CD8-positive, alpha-beta memory T cell (primary cell): Measurements from ENCODE around the gene TMCO2. TPM values are rescaled to one million over a fixed set of nuclear protein-coding genes. Genes with fewer than 3 reads are reported as not detected.
A peak's percentile ranks its signal among the peaks of the same experiment; 100 is the strongest.

Source experiments
- CTCF ChIA-PET: fragments of 350-600 bp; sonication (Branson Sonifier 250); formaldehyde crosslinking; loops from one replicate; lab custom pipeline; 2021; ENCODE audit warnings: antibody characterized with exemption; lab: Charles Lee
- POLR2A ChIA-PET: fragments of 350-600 bp; sonication (Branson Sonifier 250); formaldehyde crosslinking; loops from one replicate; lab custom pipeline; 2021; ENCODE audit warnings: antibody characterized with exemption; lab: Charles Lee
- DNase-seq, 5 donors: peaks; one replicate each; pipeline versions ENCODE4 v3.0.0 to v3.0.0-alpha.2; 2020 to 2022; ENCODE audit warnings: mixed read lengths in 1 of 5
- H3K27ac ChIP-seq: one replicate; pipeline ENCODE4 v1.7.0; 2013; ENCODE audit warnings: low read depth, mild to moderate bottlenecking, low read length, moderate library complexity
- H3K27me3 ChIP-seq: 2 replicates; pipeline ENCODE4 v1.7.0; 2013; ENCODE audit warnings: low read length, mild to moderate bottlenecking; ENCODE audit not compliant: insufficient read depth, poor library complexity, severe bottlenecking
- H3K36me3 ChIP-seq: 2 replicates; pipeline ENCODE4 v1.7.0; 2013; ENCODE audit warnings: mild to moderate bottlenecking, low read length, moderate library complexity; ENCODE audit not compliant: insufficient read depth
- H3K4me1 ChIP-seq: 2 replicates; pipeline ENCODE4 v1.7.0; 2013; ENCODE audit warnings: mild to moderate bottlenecking, low read length, moderate library complexity; ENCODE audit not compliant: insufficient read depth
- H3K4me3 ChIP-seq: 2 replicates; pipeline ENCODE4 v1.7.0; 2013; ENCODE audit warnings: mild to moderate bottlenecking, low read length
- H3K9me3 ChIP-seq: 2 replicates; pipeline ENCODE4 v1.7.0; 2013; ENCODE audit warnings: mild to moderate bottlenecking, low read length
- H3K27ac Mint-ChIP-seq, 8 donors: one replicate each; pipeline ENCODE4 v1.8.0; 2020 to 2021; ENCODE audit warnings: mixed read lengths in 8 of 8, mild to moderate bottlenecking in 6 of 8, inconsistent platforms in 3 of 8, moderate library complexity in 3 of 8
- H3K27me3 Mint-ChIP-seq, 2 donors: one replicate each; pipeline ENCODE4 v1.8.0; 2020 to 2021; ENCODE audit warnings: mixed read lengths in 2 of 2, mild to moderate bottlenecking in 1 of 2, moderate library complexity in 1 of 2
- H3K36me3 Mint-ChIP-seq, 3 donors: one replicate each; pipeline ENCODE4 v1.8.0; 2020 to 2021; ENCODE audit warnings: mixed read lengths in 3 of 3, inconsistent platforms in 1 of 3, mild to moderate bottlenecking in 1 of 3
- H3K4me1 Mint-ChIP-seq, 3 donors: one replicate each; pipeline ENCODE4 v1.8.0; 2020 to 2021; ENCODE audit warnings: mixed read lengths in 3 of 3, inconsistent platforms in 1 of 3, mild to moderate bottlenecking in 1 of 3
- H3K4me3 Mint-ChIP-seq, 7 donors: one replicate each; pipeline ENCODE4 v1.8.0; 2020 to 2021; ENCODE audit warnings: mixed read lengths in 7 of 7, mild to moderate bottlenecking in 6 of 7, moderate library complexity in 4 of 7, inconsistent platforms in 2 of 7
- H3K9me3 Mint-ChIP-seq, 5 donors: one replicate each; pipeline ENCODE4 v1.8.0; 2020 to 2022; ENCODE audit warnings: mixed read lengths in 5 of 5, mild to moderate bottlenecking in 3 of 5, moderate library complexity in 2 of 5, inconsistent platforms in 1 of 5
- polyA plus RNA-seq: library from polyadenylated mRNA; unstranded; fragments of 300-500 nt; fragmentation: Illumina TruSeq; gene quantifications from one replicate; pipeline ENCODE4 v1.2.3, GENCODE V29; 2021
- total RNA-seq, 2 experiments: library from RNA; stranded (reverse); gene quantifications; one replicate each; pipeline ENCODE4 v1.2.3, GENCODE V29; 2021

Gene TMCO2
- total and polyA plus RNA-seq, 3 experiments from 2014 or later: not detected

DNA sequence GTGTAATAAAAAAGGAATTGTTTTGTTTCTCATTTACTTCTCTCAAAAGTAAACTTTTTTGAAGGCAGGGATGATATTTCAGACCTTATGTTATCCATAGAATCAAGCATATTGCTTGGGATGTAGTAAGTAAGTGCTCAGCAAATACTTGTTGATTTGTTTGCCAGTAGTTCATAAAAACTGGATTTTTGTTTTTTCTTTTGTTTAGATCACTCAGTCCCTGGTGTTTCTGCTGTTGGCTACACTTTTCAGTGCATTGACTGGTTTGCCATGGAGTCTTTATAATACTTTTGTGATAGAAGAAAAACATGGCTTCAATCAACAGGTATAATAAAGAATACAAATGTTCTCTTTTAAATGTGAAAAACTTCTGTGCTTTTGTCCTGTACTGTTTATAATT is 20.5 kb downstream of the TMCO2 start:
- DNase-seq: no peak
- ChIA-PET CTCF (interaction anchor here (1.5 kb wide), 1 partner anchor 47 kb away, joined by 4 read pairs; no protein-coding TSS in a partner anchor), POLR2A (no interaction called here)
- Mint-ChIP-seq H3K4me3 (no peak overlapping the region), H3K9me3 (no peaks in the 10 kb centered on the region), H3K27me3 (no peaks in the 10 kb centered on the region), H3K36me3 (peaks cover 0 to 79% (median 31%) of the 10 kb centered on the region in 3 donors), H3K4me1 (peaks cover 7 to 35% (median 22%) of the 10 kb centered on the region in 3 donors), H3K27ac (peak overlapping the region in 2 of 8 donors; percentile 6 to 41)
- Histone ChIP-seq H3K27ac (no peak overlapping the region), H3K36me3 (peaks cover 44% of the 10 kb centered on the region), H3K4me1 (peaks cover 2% of the 10 kb centered on the region), H3K27me3 (no peaks in the 10 kb centered on the region), H3K9me3 (no peaks in the 10 kb centered on the region), H3K4me3 (no peak overlapping the region)

DNA sequence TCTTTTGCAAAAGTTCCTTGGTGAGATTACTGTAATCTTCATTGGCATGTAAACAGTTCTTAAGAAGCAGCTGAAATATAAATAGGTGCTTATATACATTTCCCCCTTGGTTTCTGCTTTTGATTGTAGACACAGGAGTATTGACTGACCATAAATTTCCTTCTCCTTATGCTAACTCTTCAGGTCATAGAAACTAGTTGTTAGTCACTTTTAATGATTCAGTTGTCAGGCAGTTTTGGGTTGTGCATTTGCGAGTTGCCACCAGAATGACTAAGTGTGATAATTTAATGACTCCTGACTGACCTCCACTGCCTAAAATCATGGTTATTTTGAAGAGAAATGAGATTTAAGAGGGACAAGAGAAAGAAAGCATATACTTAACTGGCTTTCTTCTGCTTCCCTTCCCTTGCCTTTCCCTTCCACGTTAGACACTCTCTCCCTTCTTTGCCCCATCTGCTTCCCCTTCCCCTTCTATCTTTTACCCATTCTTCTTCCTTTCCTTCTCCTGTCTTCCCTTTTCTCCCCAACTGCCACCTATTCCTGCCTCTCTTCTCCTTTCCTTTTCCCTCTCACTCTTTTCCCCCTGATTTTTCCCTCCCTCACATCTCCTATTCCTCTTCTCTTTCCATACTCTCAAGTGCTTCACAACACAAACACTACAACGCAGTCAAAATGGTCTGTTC is 22.6 kb downstream of the TMCO2 start:
- no peak for DNase-seq
- ChIA-PET CTCF (interaction anchor here (1.0 kb wide), 1 partner anchor 118 kb away, joined by 3 read pairs; no protein-coding TSS in a partner anchor), POLR2A (no interaction called here)
- Mint-ChIP-seq H3K4me3 (no peak overlapping the region), H3K36me3 (peaks cover 0 to 74% (median 35%) of the 10 kb centered on the region in 3 donors), H3K27me3 (no peaks in the 10 kb centered on the region), H3K4me1 (peaks cover 7 to 22% (median 11%) of the 10 kb centered on the region in 3 donors), H3K27ac (peak overlapping the region in 5 of 8 donors; percentile 47 to 87 (median 68)), H3K9me3 (no peaks in the 10 kb centered on the region)
- Histone ChIP-seq H3K36me3 (peaks cover 48% of the 10 kb centered on the region), H3K4me1 (no peaks in the 10 kb centered on the region), H3K27ac (no peak overlapping the region), H3K27me3 (no peaks in the 10 kb centered on the region), H3K4me3 (no peak overlapping the region), H3K9me3 (no peaks in the 10 kb centered on the region)

DNA sequence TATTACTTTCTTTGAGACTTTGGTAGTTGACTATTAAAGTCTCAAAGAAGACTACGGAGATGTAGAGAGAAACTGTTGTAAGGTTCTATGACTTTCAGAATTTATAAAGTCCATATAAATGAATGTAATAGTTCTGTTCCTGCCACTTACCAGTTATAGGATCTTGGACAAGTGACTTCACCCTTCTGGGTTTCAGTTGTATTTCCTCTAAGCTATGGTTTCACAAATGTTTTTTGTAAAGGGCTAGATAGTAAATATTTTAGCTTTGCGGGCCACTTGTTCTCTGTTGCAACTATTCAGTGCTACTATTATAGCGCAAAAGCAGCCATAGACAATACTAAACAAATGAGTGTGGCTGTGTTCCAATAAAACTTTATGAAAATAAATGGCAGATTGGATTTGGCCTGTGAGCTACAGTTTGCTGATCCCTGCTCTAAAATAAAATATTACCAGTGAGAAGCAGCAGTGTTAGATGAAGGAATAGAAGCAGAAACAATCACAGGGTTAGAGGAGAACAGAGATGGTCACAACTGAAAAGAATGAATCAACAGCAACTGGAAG is 25.0 kb downstream of the TMCO2 start:
- no peak overlapping the region for H3K27ac ChIP-seq
- Mint-ChIP-seq H3K36me3 (peaks cover 0 to 71% (median 33%) of the 10 kb centered on the region in 3 donors), H3K27me3 (no peaks in the 10 kb centered on the region), H3K27ac (peak overlapping the region in 5 of 8 donors; percentile 12 to 74 (median 23)), H3K4me1 (peaks cover 0 to 9% (median 3%) of the 10 kb centered on the region in 3 donors), H3K9me3 (no peaks in the 10 kb centered on the region), H3K4me3 (no peak overlapping the region)
- no peaks in the 10 kb centered on the region for H3K4me1 ChIP-seq
- no peaks in the 10 kb centered on the region for H3K27me3 ChIP-seq
- H3K4me3 ChIP-seq: no peak overlapping the region
- CTCF ChIA-PET: interaction anchor here (1.4 kb wide), 1 partner anchor 42 kb away, joined by 4 read pairs; no protein-coding TSS in a partner anchor
- no peaks in the 10 kb centered on the region for H3K9me3 ChIP-seq
- DNase-seq: no peak
- POLR2A ChIA-PET: no interaction called here
- peaks cover 45% of the 10 kb centered on the region for H3K36me3 ChIP-seq

DNA sequence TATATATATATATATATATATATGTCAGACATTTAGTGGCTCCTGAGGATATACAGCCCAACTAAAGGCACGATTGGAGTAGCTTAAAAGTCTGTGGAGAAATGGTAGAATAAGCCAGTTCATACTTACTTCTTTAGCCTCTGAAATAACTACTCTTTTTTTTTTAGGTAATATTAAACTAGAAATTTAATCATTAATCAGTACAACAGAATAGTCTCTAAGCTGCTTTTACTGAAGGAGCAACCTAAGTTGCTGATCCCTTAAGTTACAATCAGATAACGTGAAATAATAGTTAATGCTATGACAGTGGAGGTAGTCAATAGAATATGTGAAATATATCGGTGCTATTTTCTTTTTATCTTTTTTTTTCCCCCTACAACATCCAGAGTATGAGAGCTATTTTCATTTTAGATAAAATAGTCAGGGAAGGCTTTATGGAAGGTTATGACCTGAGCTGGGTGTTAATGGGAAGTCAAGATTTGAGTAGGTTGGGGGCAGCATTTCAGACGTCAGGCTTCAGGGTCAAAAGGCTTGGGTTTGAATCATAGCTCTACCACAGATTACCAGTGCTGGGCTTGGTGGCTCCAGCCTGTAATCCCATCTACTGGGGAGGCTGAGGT is 25.9 kb downstream of the TMCO2 start:
- Histone ChIP-seq H3K4me1 (no peaks in the 10 kb centered on the region), H3K36me3 (peaks cover 36% of the 10 kb centered on the region), H3K27ac (no peak overlapping the region), H3K9me3 (no peaks in the 10 kb centered on the region), H3K4me3 (no peak overlapping the region), H3K27me3 (no peaks in the 10 kb centered on the region)
- peaks cover 0 to 9% (median 3%) of the 10 kb centered on the region in 3 donors for H3K4me1 Mint-ChIP-seq
- DNase-seq: no peak
- CTCF ChIA-PET: interaction anchor here (0.8 to 1.4 kb wide), 3 partner anchors 41 to 131 kb away, joined by 3 to 4 read pairs (median 3); no protein-coding TSS in a partner anchor
- peaks cover 0 to 67% (median 32%) of the 10 kb centered on the region in 3 donors for H3K36me3 Mint-ChIP-seq
- POLR2A ChIA-PET: no interaction called here
- peak overlapping the region in 1 of 8 donors; percentile 43 for H3K27ac Mint-ChIP-seq
- H3K4me3 Mint-ChIP-seq: no peak overlapping the region
- H3K27me3 Mint-ChIP-seq: no peaks in the 10 kb centered on the region
- no peaks in the 10 kb centered on the region for H3K9me3 Mint-ChIP-seq

DNA sequence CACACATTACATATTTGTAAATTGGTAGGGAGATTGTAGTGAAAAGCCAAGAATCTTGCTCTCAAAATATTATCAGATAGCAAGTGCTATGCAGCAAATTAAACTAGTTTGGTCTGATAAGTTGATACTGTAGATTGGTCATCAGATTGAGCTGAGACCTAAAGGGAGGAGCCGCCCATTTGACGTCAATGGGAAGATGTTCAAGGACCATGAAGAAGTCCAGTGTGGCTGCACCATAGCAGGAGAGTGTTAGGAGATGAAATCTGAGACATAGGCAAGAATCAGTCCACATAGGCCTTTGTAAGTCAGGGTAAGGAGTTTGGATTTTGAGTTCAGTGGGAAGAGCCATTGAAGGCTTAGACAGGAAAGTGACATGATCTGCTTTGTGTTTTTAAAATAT is 26.6 kb downstream of the TMCO2 start:
- DNase-seq: no peak
- H3K27ac ChIP-seq: no peak overlapping the region
- Mint-ChIP-seq H3K27me3 (no peaks in the 10 kb centered on the region), H3K36me3 (peaks cover 0 to 71% (median 33%) of the 10 kb centered on the region in 3 donors), H3K9me3 (no peaks in the 10 kb centered on the region), H3K4me3 (no peak overlapping the region), H3K27ac (peak overlapping the region in 1 of 8 donors; percentile 35), H3K4me1 (peaks cover 0 to 9% (median 3%) of the 10 kb centered on the region in 3 donors)
- ChIA-PET CTCF (interaction anchor here (1.2 to 1.4 kb wide), 2 partner anchors 41 to 130 kb away, joined by 3 to 4 read pairs; no protein-coding TSS in a partner anchor), POLR2A (no interaction called here)
- H3K27me3 ChIP-seq: no peaks in the 10 kb centered on the region
- no peak overlapping the region for H3K4me3 ChIP-seq
- no peaks in the 10 kb centered on the region for H3K9me3 ChIP-seq
- peaks cover 36% of the 10 kb centered on the region for H3K36me3 ChIP-seq
- no peaks in the 10 kb centered on the region for H3K4me1 ChIP-seq

DNA sequence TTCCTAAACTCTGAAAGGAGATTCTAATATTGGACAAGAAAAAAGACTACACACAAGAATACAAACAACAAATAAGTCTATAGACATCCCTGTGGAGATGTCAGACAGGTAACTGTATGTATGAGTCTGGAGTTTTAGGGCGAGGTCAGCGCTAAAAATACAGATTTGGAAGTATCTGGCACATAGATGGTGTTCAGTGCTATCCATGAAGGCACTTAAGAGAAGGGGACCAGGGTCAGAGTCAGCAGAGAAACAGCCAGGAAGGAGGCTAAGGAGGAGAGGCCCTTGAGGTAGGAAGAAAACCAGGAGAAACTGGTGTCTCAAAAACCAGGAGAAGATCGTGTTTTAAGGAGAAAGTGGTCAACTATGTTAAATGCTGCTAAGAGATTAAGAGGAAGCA is 28.4 kb downstream of the TMCO2 start:
- H3K4me1 Mint-ChIP-seq: peaks cover 1 to 7% (median 3%) of the 10 kb centered on the region in 3 donors
- no peak overlapping the region for H3K4me3 Mint-ChIP-seq
- Histone ChIP-seq H3K9me3 (no peaks in the 10 kb centered on the region), H3K4me3 (no peak overlapping the region), H3K4me1 (no peaks in the 10 kb centered on the region), H3K27me3 (no peaks in the 10 kb centered on the region), H3K27ac (no peak overlapping the region), H3K36me3 (peaks cover 21% of the 10 kb centered on the region)
- H3K9me3 Mint-ChIP-seq: no peaks in the 10 kb centered on the region
- H3K36me3 Mint-ChIP-seq: peaks cover 0 to 70% (median 27%) of the 10 kb centered on the region in 3 donors
- DNase-seq: no peak
- H3K27ac Mint-ChIP-seq: peak overlapping the region in 5 of 8 donors; percentile 0 to 65 (median 22)
- H3K27me3 Mint-ChIP-seq: no peaks in the 10 kb centered on the region
- CTCF ChIA-PET: interaction anchor here (0.6 kb wide), 1 partner anchor 102 kb away, joined by 3 read pairs; no protein-coding TSS in a partner anchor
- POLR2A ChIA-PET: no interaction called here

DNA sequence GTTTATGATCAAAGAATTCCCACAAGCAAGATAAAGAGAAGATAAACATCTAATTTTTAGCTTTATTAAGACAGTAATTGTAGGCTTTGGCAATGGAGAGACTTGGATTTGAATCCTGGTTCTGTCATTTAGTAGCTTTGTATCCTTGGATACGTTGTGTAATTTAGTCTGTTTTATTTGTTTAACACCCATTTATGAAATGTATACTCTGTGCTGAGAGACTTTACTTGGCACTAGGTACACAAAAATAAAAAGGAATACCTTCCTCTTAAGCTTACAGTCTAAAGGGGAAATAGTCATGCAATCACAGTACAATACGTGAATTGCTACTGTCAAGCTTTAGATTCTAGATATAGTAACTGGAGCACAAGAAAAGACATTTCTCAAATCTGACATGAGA is 34.1 kb downstream of the TMCO2 start:
- no peak for DNase-seq
- Histone ChIP-seq H3K4me1 (no peaks in the 10 kb centered on the region), H3K27ac (no peak overlapping the region), H3K36me3 (peaks cover 4% of the 10 kb centered on the region), H3K9me3 (no peaks in the 10 kb centered on the region), H3K27me3 (no peaks in the 10 kb centered on the region), H3K4me3 (no peak overlapping the region)
- Mint-ChIP-seq H3K9me3 (no peaks in the 10 kb centered on the region), H3K27me3 (no peaks in the 10 kb centered on the region), H3K36me3 (peaks cover 0 to 58% (median 11%) of the 10 kb centered on the region in 3 donors), H3K4me1 (peaks cover 0 to 5% (median 0%) of the 10 kb centered on the region in 3 donors), H3K4me3 (no peak overlapping the region), H3K27ac (no peak overlapping the region)
- ChIA-PET POLR2A (interaction anchor here (0.8 kb wide), 1 partner anchor 19 kb away, joined by 3 read pairs; no protein-coding TSS in a partner anchor), CTCF (interaction anchor here (0.9 to 2.6 kb wide), 4 partner anchors 10 to 138 kb away, joined by 3 to 9 read pairs (median 4); no protein-coding TSS in a partner anchor)
